ENCODE results near the gene RAB35. TPM values are rescaled to one million over a fixed set of nuclear protein-coding genes. Genes with fewer than 3 reads are reported as not detected.

The RAB35 gene
- total and polyA plus RNA-seq, 2 experiments from 2014 or later, result 9.9 to 16.9 TPM

DNA sequence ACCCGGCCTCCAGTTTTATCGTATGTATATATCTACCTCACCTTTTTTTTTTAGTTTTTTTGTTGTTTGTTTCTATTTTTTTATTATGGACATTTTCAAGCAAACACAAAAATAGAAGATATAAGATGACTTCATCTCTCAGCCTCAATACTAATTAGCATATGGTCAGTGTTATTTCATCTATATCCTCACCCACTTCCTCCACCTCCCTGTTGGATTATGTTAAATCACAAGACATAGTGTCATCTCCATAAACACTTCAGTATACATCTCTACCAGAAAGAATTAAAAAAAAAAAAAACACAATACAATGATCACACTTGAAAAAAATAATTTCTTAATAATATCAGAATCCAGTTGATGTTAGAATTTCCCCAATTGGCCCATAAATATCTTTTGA is 34.9 kb downstream of the RAB35 start:
- TF ChIP-seq EZH2phosphoT487 (IDR thresholded peaks at IDR 0.05; ENCODE audit: unreplicated experiment), result no peak
- no peak for TF ChIP-seq ZNF114 (CRISPR knock-in tag; IDR thresholded peaks at IDR 0.05)
- TF ChIP-seq, protein P1, sequence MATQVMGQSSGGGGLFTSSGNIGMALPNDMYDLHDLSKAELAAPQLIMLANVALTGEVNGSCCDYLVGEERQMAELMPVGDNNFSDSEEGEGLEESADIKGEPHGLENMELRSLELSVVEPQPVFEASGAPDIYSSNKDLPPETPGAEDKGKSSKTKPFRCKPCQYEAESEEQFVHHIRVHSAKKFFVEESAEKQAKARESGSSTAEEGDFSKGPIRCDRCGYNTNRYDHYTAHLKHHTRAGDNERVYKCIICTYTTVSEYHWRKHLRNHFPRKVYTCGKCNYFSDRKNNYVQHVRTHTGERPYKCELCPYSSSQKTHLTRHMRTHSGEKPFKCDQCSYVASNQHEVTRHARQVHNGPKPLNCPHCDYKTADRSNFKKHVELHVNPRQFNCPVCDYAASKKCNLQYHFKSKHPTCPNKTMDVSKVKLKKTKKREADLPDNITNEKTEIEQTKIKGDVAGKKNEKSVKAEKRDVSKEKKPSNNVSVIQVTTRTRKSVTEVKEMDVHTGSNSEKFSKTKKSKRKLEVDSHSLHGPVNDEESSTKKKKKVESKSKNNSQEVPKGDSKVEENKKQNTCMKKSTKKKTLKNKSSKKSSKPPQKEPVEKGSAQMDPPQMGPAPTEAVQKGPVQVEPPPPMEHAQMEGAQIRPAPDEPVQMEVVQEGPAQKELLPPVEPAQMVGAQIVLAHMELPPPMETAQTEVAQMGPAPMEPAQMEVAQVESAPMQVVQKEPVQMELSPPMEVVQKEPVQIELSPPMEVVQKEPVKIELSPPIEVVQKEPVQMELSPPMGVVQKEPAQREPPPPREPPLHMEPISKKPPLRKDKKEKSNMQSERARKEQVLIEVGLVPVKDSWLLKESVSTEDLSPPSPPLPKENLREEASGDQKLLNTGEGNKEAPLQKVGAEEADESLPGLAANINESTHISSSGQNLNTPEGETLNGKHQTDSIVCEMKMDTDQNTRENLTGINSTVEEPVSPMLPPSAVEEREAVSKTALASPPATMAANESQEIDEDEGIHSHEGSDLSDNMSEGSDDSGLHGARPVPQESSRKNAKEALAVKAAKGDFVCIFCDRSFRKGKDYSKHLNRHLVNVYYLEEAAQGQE (IDR thresholded peaks at IDR 0.05; ENCODE audit: unreplicated experiment), result no peak
- no peak for TF ChIP-seq EZH2 (IDR thresholded peaks at IDR 0.05; ENCODE audit: low read depth, unreplicated experiment)
- no peak for TF ChIP-seq JUNB (IDR thresholded peaks at IDR 0.05; ENCODE audit: unreplicated experiment)
- TF ChIP-seq ZNF331 (CRISPR knock-in tag; IDR thresholded peaks at IDR 0.05; ENCODE audit: low read depth), result no peak
- no peak for TF ChIP-seq NANOG (IDR thresholded peaks at IDR 0.05; ENCODE audit: borderline replicate concordance)
- TF ChIP-seq ETS1 (IDR thresholded peaks at IDR 0.05), result no peak
- no peak overlapping the region for H3K27ac Mint-ChIP-seq
- no peak for ATAC-seq

DNA sequence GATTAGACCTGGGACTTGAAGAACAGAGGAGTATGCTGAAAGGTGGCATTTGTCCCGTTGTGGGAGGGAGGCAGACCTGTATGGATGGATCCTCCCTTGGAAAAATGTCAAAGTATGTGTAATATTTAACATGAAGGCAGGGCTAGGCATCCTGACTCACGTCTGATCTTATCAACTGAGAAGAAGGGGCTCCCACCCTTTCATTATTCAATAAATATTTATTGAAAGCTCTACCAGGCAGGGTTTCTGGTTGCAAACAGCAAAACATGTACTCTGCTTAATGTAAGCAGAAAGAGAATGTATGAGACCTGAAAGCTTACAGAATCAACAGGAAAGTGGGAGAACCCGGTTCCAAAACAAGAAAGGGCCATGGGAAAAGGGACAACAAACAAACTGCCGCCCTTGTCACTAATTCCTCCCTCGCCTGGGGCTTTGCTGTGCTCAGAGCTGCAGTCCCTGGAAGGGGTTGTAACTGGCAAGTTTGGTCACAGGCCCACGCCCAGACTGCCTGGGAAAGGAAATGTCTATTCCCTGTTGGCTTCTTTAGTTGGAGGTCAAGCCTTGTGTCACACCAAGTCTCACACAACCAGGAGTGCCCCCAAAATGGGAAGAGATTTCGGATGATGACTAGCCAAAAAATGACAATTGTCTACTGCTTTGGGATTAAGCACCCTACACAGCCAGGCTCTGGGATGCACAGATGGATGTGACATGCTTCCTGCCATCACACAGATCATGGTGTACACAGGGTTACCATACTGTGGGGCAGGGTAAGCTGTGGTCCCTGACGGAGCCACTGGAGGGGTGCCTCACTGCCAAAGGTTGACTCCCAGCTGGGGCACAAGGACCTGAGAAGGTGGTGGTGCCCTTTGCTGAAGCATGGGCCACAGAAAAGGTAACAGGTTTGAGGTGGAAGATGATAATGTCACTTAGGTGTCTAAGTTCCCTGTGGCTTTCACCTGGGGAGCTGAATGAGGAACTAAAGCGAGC is 36.8 kb downstream of the RAB35 start:
- Histone ChIP-seq H4K20me1 (replicated peaks; ENCODE audit: insufficient read depth) (no peaks in the 10 kb centered on the region), H3K4me2 (no peak overlapping the region), H3K79me2 (replicated peaks; ENCODE audit: insufficient read depth) (no peaks in the 10 kb centered on the region), H3F3A (replicated peaks; ENCODE audit: low read depth) (no peaks in the 10 kb centered on the region), H2AFZ (no peak overlapping the region), H3K9me2 (ENCODE audit: insufficient read depth) (0 out of 2 replicates have a peak, but pooled peaks cover under 1% of the 10 kb centered on the region), H3K27me3 (ENCODE audit: insufficient read depth) (no peaks in the 10 kb centered on the region), H3K4me1 (ENCODE audit: insufficient read depth) (no peaks in the 10 kb centered on the region), H3K36me3 (ENCODE audit: insufficient read depth) (no peaks in the 10 kb centered on the region), H3K4me3 (no peak overlapping the region), H3K27ac (ENCODE audit: low read depth) (no peak overlapping the region)
- no peak for DNase-seq (ENCODE audit: low spot score)
- Mint-ChIP-seq H3K9me3 (no peaks in the 10 kb centered on the region), H3K27me3 (ENCODE audit: insufficient read depth, low read depth, poor library complexity) (peaks cover 6% of the 10 kb centered on the region), H3K4me1 (peaks cover 12% of the 10 kb centered on the region), H3K27ac (no peak overlapping the region), H3K36me3 (ENCODE audit: low read depth) (peaks cover 18% of the 10 kb centered on the region), H3K4me3 (no peak overlapping the region)
- ATAC-seq, result no peak
- TF ChIP-seq, protein P2, sequence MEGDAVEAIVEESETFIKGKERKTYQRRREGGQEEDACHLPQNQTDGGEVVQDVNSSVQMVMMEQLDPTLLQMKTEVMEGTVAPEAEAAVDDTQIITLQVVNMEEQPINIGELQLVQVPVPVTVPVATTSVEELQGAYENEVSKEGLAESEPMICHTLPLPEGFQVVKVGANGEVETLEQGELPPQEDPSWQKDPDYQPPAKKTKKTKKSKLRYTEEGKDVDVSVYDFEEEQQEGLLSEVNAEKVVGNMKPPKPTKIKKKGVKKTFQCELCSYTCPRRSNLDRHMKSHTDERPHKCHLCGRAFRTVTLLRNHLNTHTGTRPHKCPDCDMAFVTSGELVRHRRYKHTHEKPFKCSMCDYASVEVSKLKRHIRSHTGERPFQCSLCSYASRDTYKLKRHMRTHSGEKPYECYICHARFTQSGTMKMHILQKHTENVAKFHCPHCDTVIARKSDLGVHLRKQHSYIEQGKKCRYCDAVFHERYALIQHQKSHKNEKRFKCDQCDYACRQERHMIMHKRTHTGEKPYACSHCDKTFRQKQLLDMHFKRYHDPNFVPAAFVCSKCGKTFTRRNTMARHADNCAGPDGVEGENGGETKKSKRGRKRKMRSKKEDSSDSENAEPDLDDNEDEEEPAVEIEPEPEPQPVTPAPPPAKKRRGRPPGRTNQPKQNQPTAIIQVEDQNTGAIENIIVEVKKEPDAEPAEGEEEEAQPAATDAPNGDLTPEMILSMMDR (conservative IDR thresholded peaks at IDR 0.05; ENCODE audit: low read depth in 2 of 2), result no peak
- TF ChIP-seq NANOG (IDR thresholded peaks at IDR 0.05; ENCODE audit: borderline replicate concordance) (no peak), STAT1 (IDR thresholded peaks at IDR 0.05; ENCODE audit: unreplicated experiment) (no peak), POLR2AphosphoS5 (IDR thresholded peaks at IDR 0.05; ENCODE audit: low read depth) (no peak), ZNF114 (CRISPR knock-in tag; IDR thresholded peaks at IDR 0.05) (no peak), ZNF331 (CRISPR knock-in tag; IDR thresholded peaks at IDR 0.05; ENCODE audit: low read depth) (no peak), ETS1 (IDR thresholded peaks at IDR 0.05) (no peak), EZH2phosphoT487 (IDR thresholded peaks at IDR 0.05; ENCODE audit: unreplicated experiment) (no peak)

More for the DNA sequence above, 34.9 kb downstream of the RAB35 start:
- Histone ChIP-seq H4K20me1 (replicated peaks; ENCODE audit: insufficient read depth) (no peaks in the 10 kb centered on the region), H3K9me2 (ENCODE audit: insufficient read depth) (no peaks in the 10 kb centered on the region), H2AFZ (no peak overlapping the region), H3K79me2 (replicated peaks; ENCODE audit: insufficient read depth) (no peaks in the 10 kb centered on the region), H3K4me2 (no peak overlapping the region), H3K27me3 (ENCODE audit: insufficient read depth) (no peaks in the 10 kb centered on the region), H3K36me3 (ENCODE audit: insufficient read depth) (no peaks in the 10 kb centered on the region), H3K4me1 (ENCODE audit: insufficient read depth) (peaks cover 14% of the 10 kb centered on the region), H3K4me3 (no peak overlapping the region), H3K27ac (ENCODE audit: low read depth) (no peak overlapping the region), H3F3A (replicated peaks; ENCODE audit: low read depth) (0 out of 2 replicates have a peak, but pooled peaks cover 13% of the 10 kb centered on the region)
- H3K27me3 Mint-ChIP-seq (ENCODE audit: insufficient read depth, low read depth, poor library complexity), result peaks cover 6% of the 10 kb centered on the region
- H3K36me3 Mint-ChIP-seq (ENCODE audit: low read depth), result peaks cover 21% of the 10 kb centered on the region
- H3K9me3 Mint-ChIP-seq, result no peaks in the 10 kb centered on the region
- DNase-seq (ENCODE audit: low spot score), result no peak
- H3K4me3 Mint-ChIP-seq, result no peak overlapping the region; the same call in 2 of the 3 replicates
- H3K4me1 Mint-ChIP-seq, result peaks cover 31% of the 10 kb centered on the region

All from GM23338 (cell line).